ENCODE results near the gene BRD2.
"Not testable (repeated sequence)": the region's sequence is repeated elsewhere in the genome, so short reads cannot be mapped to it uniquely, and the experiment has no call there.

The BRD2 gene

DNA sequence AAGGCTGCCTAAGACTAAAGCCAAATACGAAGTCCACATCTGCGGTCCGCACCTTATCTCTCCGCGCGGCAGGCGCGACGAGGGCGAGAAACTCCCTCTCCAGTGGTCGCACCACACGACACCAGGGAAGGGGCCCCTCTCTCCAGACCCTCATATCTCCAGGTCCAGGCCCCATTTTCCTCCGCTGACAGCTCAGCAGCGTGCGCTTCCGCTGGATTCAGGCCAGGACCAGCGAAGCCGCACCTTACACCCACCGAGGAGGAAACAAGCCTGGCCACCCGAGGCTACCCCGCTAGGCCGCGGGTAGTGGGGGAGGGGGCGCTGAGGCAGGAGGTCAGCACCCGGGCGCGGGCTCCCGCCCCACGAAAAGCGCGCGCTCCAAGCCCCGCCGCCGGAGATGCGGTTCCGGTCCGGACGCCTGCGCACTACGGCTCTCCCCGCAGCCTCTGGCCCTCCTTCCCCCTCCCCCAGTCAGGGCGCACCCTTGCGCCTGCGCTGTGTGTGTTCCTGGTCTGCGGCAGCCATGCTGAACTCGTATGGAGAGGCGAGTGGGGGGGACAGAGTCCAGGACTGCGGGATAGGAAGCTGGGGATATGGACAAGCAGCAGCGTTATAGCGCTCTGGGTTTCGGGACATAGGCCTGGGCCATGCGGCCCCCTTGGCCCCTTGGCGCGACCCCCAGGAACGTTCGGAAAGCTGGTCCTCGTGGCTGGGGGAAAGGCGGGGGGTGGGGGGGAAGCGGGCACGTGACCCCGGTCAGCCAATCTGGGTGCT is at the start of gene BRD2:
Gene BRD2, plus strand, starts transcription at position 502 of the 774 bp plus-strand sequence. CDS start 4,305 bp downstream, outside the sequence.
- DNase-seq (ENCODE audit: low read depth in 2 of 2), result peak; percentile 94 to 95

DNA sequence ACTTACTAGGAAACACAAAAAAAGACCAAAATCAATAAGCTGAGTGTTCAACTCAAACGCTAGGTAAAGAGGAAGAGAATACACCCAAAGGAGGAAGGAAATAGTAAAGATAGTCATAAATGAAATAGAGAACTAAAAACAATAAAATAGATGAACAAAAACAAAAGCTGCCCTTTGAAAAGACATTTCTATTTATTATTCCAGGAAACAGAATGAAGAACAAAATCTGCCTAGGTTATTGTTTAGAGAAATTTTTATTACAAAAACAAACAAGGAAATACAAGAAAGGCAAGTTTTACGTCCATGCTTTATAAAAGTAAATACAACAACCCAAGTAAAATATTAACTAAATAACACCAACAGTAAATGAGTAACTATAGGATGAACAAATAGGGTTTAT is 47.7 kb upstream of the BRD2 start:
- DNase-seq (ENCODE audit: low read depth in 2 of 2), result no peak

DNA sequence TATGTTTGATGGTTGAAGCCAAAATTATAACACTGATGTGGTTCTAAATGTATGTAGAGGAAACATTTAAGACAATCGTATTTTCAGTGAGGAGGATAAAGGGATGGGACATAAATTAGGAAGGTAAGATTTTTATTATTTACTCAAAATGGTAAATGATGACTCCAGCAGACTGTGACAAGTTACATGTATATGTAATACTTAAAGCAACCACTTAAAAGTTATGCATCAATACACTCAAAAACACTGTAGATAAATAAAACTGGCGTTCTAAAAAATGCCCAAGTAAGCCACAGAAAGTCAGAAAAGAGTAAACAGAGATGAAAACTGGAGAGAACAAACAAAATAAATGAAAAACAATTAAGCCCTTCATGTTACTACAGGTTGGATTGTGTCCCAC is 46.3 kb upstream of the BRD2 start:
- no peak for DNase-seq (ENCODE audit: low read depth in 2 of 2)

DNA sequence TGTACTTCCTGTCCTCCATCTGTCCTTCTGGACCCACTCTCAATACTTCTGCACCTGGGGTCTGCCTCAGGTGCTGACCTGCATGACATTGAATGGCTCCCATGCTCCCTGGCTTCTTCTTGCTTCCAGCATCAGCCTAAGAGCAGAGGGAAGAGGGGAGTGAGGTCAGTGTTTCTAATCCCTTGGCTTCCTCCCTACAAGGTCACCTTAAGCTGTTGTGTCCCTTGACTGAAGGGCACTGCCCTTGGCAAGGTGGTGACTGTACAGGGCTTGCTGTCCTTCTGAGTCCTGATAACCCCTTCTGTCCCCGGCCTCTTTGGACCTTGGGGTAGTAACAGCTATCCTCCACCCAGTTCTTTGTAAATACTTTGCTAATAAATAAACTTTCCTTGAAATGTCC is 37.2 kb upstream of the BRD2 start:
- DNase-seq (ENCODE audit: low read depth in 2 of 2), result no peak

DNA sequence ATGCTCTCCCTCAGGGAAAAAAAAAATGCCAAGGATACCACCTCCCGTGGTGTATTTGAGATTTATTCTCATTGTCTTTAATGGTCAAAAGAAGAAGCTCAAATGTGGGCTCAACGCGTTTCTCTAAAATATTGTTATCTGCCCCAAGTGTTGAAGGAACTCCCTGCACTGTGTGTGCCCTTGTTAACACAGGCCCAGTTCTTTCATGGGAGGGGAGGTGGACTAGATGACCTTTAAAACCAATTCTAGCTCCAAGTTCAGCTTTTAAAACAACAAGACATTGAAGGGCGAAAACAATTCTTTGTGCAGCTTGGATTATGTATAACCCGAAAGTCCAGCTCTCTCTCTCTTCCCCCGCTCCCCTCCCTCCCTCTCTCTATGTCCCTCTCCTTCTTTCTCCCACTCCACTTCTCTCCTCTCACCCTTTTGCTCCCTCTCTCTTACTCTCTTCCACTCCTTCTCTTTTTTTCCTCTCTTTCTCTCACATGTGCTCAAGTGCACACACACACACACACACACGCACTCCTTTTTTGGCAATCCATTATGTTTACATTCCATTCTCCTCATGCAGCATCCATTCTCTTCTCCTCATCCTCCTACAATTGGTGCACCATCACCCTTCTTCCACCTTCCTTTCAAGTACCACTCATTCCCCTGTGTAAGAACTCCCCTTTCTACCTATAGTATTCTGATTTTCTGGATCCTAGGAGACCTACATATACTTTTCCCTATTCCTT is 36.1 kb upstream of the BRD2 start:
- no peak for DNase-seq (ENCODE audit: low read depth in 2 of 2)

DNA sequence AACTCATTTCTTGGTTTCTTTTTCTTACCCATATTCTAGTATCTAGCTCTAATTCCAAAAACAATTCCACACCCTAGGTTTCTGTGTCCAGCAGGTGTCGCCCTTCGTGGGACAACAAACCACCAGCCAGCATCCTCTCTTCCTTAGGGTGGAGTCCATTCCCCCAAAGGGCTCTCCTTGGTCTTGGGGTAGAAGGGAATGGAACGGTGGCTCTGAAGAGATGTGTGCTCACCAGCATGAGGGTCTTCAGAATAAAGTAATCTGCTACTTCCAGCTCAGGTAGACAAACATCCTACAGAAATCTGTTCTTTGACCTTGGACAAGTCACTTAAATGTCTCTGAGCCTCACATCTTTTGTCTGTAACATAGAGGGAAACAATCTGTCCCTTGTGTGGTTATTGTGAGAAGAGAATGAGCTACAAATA is 34.7 kb upstream of the BRD2 start:
- DNase-seq (ENCODE audit: low read depth in 2 of 2), result peak; percentile 55 to 62

DNA sequence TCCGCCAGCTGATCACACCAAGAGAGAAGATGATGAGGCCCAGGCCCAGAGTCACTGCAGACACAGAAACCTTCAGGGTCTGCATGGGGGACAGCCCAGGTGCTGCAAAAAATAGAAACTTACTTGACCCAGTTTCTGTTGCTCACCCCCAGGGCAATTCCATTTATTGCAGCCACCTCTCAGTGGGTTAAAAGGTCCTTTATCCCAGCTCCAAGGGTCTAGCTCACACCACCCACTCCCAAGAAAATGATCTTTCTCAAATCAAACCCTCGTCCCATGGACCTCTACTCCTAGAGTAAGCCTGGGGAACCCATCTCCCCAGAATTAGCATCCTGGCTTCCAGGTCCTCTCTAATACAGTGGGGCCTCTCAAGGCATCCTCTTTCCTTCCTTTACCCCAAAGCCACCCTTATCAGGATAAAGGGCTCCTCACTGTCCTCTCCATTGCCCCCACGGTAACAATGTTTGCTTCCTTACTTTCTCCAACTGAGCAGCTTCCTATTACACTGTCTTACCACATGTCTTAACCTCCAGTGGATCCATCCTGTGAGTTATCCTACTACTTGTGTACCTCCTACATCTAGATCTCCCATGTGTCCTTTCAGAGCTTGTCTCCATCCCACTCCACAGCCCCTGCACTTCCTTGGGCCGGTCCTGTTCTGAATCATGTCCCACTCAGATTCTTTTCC is 32.7 kb upstream of the BRD2 start:
- DNase-seq (ENCODE audit: low read depth in 2 of 2), result no peak

DNA sequence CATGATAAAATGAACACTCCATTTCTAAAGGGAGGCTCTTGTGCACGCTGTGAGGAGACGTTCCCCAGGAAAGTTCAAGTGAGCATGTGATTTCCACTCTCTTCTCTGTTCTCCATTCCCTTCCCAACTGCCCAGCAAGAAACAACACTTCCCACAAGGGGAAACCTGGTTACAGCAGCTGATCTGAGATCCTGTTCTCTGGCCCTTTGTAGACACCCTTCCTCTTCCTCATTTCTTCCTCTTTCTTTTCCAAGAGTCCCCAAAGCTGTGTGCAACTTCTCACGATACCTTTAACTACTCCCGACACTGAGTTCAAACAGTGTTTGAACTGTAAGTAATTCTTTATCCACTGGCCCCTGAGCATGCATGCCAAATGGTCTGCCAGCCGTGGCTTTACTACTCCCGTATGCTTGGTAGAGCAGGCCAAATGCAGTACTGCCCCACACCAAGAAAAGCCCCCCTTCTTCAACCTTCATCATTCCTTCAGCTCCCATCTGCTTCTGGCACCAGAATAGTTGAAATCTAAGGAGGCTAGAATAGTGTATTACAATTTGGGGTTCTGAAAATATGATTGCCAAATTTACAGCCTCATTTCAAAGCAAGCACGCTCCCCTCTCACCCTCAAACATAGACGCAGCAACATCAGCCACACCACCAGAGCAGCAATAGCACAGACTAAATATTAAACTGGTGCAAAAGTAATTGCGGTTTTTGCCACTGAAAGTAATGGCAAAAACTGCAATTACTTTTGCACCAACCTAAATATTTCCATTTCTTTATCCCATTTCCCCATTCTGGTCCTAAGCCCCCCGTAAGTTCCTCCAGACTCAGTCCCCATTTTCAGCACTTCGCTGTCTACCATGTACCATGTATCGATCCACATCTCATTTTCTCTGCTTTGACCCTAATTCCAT is 31.9 kb upstream of the BRD2 start:
- DNase-seq (ENCODE audit: low read depth in 2 of 2), result no peak

DNA sequence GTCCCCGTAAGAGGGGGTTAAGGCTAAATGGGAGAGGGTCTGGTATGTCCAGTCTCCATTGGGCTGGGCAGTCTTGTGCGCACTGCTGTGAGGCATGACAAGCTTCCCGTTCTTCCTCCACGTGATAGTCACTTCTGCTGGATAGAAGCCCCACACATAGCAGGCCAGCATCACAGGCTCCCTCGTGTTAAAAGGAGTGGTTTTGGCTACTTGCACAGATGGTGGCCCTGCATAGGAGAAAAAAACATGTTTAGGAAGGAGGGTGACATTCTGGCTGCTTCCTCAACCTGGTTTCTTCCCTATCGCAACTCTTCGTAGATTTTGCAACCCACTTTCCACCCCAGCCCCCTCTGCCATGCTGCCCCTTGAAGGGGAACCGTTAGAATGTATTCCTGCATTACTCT is 31.2 kb upstream of the BRD2 start:
- no peak for DNase-seq (ENCODE audit: low read depth in 2 of 2)

DNA sequence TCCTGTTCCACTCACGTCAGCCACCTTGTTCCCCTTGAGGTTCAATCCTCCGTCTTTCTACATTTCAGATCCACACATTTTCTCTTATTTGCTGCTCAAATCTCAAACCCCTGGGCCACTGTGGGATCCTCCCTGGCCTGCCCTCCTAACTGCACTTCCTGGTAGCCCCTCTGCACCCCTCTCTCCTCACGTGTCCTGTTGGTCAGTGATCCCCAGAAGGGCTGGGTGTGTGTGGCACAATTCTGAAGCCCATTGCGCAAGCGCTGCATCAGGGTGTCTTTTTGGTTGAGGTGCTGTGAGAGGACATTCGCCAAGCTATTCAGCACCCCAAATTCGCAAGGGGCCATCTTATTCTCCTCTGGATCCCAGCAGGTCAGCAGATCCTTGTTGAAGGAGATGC is 29.9 kb upstream of the BRD2 start:
- DNase-seq (ENCODE audit: low read depth in 2 of 2), result no peak

DNA sequence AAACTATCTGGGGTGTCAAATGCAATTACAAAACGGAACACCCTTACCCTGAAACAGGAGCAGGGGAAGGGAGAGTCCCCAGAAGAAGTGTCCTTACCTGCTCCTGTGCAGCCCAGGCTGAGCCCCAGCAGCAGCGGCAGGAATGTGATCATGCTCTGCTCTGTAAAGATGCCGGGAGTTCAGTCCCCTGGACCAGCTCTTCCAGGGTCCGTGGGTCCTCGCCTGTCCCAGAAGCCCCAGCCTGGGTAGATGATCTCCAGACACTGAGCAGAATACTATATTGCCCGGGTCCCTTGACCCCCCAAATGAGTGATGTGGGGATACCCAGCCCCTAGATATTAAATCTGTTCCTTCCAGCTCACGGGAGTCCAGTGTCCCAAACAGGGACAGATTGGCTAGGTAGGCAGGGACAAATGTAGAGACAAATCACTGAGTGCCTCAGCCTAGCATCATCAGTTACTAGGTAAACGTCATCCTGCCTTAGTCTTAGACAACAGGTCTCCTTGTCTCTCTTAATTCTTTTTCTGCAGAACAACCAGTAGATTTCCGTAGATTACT is 27.7 kb upstream of the BRD2 start, which contains the start of gene HLA-DMB:
Gene HLA-DMB, minus strand, starts transcription at position 373 of the 558 bp plus-strand sequence. Its CDS starts 221 bp downstream, at position 152.
- DNase-seq (ENCODE audit: low read depth in 2 of 2), result peak in 1 of 2 donors; percentile 5

DNA sequence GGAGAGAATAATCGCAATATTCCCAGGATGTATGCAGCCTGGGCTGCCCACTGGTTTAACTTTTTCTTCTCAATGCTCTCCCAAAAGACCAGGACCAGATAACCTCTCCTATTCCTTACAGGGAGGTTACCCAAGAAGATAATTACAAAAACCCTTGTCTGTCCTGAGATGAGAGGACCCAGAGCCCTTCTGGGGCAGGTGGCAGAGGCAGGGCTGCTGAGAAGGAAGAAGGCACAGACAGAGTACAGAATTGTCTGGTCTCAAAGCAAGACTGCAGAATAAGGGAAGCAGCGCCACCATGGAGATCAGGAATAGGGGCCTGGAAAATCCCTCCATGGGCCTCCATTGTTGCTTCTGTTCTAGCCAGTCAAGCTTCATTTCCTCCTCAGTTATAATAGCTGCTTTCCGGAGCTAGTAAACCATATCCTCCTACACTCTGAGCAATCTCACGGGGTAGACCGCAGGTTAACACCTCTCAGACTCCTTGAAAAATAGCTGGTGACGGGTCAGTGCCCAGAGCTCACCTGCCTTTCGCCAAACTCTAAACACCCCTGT is 27.1 kb upstream of the BRD2 start:
- peak in 1 of 2 donors; percentile 24 for DNase-seq (ENCODE audit: low read depth in 2 of 2)

DNA sequence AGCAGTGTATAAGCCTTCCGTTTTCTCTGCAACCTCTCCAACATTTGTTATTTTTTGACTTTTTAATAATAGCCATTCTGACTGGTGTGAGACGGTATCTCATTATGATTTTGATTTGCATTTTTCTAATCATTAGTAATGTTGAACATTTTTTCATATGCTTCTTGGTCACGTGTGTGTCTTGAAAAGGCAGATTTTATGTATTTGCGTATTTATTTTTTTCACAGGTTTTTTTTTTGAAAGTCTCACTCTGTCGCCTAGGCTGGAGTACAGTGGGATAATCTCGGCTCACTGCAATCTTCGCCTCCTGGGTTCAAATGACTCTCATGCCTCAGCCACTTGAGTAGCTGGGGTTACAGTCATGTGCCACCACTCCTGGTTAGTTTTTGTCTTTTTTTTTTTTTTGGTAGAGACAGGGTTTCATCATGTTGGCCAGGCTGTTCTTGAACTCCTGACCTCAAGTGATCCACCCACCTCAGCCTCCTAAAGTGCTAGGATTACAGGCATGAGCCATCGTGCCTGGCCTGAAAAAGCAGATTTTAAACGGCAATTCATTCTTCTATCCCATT is 25.8 kb upstream of the BRD2 start:
- not testable (repeated sequence) for DNase-seq (ENCODE audit: low read depth in 2 of 2)

DNA sequence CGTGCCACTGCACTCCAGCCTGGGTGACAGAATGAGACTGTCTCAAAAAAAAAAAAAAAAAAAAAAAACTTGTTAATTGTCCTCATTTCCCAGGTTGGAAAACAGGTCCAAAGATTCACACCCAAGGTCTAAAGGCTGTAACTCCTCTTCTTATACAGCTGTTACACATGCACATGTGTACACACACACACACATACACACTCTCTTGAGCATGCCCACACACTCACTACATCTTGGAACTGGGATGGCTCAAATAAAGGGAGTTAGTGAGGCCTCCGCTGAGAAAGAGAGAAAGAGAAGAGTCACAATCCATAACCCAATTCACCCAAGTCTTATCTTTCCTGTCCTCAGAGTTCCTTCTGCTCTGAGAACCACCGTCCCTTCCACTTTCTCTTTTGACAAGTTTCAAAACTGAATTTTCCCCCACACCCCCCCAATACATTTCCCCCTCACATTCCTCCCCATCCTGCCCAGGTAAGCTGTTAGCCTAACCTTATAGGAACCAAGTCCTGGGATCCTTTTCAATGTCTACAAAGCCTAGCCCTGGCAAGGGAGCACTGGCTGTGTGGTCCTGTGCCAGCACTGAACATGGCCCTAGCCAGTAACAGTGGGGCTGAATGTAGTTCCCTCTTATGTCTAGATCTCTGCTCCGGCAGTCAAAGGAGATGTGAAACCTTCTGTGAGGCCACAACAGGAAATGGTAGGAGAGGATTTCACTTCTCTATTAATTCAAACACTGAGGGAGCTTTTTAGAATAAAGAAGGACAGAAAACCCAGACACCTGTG is 24.3 kb upstream of the BRD2 start:
- peak in 1 of 2 donors; percentile 8 for DNase-seq (ENCODE audit: low read depth in 2 of 2)

DNA sequence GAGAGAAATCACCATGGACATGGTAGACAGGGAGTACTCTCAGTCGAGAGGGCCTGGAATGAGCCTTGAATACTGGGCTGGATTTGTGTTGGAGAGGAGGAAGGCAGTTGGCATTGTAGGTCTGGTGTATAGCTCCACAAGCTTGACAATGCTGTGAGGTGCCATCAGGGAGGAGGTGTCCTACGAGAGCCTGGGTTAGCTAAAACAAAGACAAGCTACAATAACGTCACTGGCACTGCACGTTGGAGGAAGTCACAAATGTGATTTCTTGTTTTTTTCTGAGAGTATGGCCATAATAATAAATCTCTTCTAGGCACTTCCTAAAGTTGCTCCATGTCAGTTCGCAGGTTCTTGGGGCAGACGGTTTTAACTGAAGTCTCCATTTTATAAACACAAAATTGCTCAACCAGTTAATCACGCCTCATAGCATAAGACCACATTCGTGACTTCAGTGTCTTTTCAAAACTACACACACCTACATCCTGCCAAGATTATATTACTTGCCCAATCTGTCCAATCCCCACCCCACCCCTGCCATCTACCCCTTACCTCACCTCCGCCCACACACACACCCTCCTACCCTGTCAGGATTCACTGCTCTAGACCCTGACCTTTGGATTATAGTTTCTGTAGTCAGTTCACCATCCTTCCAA is 23.2 kb upstream of the BRD2 start:
- peak in 1 of 2 donors; percentile 53 for DNase-seq (ENCODE audit: low read depth in 2 of 2)

DNA sequence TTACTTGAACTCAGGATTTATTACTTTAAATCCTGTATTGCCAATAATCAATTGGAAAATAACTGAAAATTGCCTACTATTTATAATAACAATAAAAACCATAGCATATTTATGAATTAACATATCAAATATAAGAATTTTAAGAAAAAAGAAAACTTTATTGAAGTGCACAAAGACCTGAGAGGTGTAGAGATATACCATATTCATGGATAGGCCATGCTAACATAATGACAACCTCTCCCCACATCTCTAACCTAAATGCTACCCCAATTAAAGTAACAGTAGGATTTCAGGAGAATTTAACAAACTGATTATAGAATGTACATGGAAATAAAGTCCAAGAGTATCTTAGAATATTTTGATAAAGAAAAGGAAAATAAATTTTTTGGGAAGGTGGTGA is 22.4 kb upstream of the BRD2 start:
- DNase-seq (ENCODE audit: low read depth in 2 of 2), result no peak

DNA sequence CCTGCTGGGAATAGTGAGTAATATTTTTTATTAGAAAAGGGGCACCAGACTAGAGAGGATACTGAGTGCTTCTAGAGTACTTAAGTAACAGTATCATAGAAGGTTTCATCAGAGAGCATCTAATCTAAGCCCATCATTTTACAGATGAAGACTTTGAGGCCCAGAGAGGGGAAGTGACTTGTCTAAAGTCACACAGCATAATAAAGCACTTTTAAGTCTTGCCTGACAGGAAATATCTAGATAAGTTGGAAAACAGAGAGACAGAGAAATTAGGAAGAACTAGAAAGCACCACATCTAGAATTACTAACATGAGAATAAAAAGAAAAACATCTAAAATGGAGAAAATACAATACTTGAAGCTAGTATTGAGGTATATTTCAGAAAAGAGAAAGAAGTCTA is 21.5 kb upstream of the BRD2 start:
- no peak for DNase-seq (ENCODE audit: low read depth in 2 of 2)

DNA sequence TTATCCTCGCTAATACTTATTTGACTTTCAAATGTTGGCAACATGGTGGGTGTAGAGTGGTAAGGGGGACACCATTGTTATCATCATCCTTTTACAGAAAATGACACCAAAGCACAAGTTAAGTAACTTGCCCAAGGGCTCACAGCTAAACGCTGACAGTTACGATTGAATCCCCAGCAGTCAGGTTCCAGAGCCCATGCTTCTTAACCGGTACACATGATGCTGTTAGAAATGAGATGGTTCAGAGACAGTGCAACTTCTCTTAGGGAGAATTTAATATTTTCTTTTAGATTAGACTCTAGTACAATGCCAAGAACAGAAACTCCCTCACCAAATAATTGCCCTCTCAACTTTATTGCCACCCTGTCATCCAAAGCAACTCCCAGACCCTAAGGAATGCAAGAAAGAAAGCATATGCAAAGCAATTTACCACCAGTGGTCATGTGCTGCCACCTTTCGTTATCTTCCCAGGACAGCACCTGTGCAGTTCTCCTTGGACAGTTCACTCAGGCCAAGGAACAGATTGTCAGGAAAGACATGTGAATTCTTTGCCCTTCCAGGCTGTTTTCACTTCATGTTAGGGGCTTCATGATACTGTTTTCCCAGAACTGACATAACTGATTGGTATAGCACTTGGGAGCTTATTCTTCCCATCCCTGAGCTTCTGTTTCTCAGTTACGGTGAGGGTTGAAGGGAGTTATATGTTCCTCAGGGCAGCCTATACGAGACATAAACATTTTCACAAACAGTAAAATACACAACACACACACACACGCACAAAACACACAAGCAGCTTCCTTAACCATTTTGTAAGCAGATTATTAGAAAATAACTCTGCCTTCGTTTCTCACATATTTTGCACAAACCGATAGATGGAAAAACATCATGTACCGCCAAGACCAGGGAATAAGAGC is 20.6 kb upstream of the BRD2 start:
- DNase-seq (ENCODE audit: low read depth in 2 of 2), result no peak

Measured in stimulated activated CD8-positive, alpha-beta memory T cell treated with anti-CD3 and anti-CD28 coated beads, Interleukin-7, amount 100 ng/mL, for 4 hours (primary cell).